HFFc6 (cell line): ENCODE measurements around the gene ST6GALNAC4. TPM values are rescaled to one million over a fixed set of nuclear protein-coding genes. Genes with fewer than 3 reads are reported as not detected.

ENCODE experiments used
- DNase-seq: peaks from one replicate; pipeline ENCODE4 v3.0.0-alpha.2; 2018
- H3K27ac Mint-ChIP-seq: 2 replicates; pipeline ENCODE4 v1.8.0; 2020; ENCODE audit warnings: mild to moderate bottlenecking, mixed read lengths
- H3K27me3 Mint-ChIP-seq: 2 replicates; pipeline ENCODE4 v1.8.0; 2021; ENCODE audit warnings: mild to moderate bottlenecking, moderate library complexity, mixed read lengths; ENCODE audit not compliant: insufficient read depth
- H3K36me3 Mint-ChIP-seq: 2 replicates; pipeline ENCODE4 v1.8.0; 2021; ENCODE audit warnings: low read depth, mixed read lengths
- H3K4me1 Mint-ChIP-seq: 2 replicates; pipeline ENCODE4 v1.8.0; 2020; ENCODE audit warnings: low read depth, mixed read lengths
- H3K4me3 Mint-ChIP-seq: 2 replicates; pipeline ENCODE4 v1.8.0; 2020; ENCODE audit warnings: mild to moderate bottlenecking, moderate library complexity, mixed read lengths
- H3K9me3 Mint-ChIP-seq: 2 replicates; pipeline ENCODE4 v1.8.0; 2020; ENCODE audit warnings: mild to moderate bottlenecking, mixed read lengths
- CTCF ChIP-seq: fragments of 200-600 bp; sonication (generic); IDR thresholded peaks from 2 replicates; pipeline ENCODE4 v1.5.0; 2021; ENCODE audit warnings: antibody characterized with exemption, mild to moderate bottlenecking
- total RNA-seq, 6 experiments: library from RNA; stranded (reverse); fragmentation: NEBNext Ultra II Directional; extraction: Animal tissue kit (Norgen Biotek cat#: 25700); gene quantifications; 2 replicates in 1 of 6; 3 replicates in 5 of 6; pipeline ENCODE4 v1.2.3, GENCODE V29; 2021

The ST6GALNAC4 gene
- total RNA-seq, 6 experiments from 2014 or later: 22.9 to 33.4 (median 27.7) TPM

- Mint-ChIP-seq H3K4me3 (no peak overlapping the region), H3K27me3 (no peaks in the 10 kb centered on the region; the same call in none of the 2 replicates), H3K27ac (no peak overlapping the region), H3K4me1 (no peaks in the 10 kb centered on the region; the same call in 1 of the 2 replicates), H3K36me3 (peaks cover 9% of the 10 kb centered on the region; the same call in 1 of the 2 replicates), H3K9me3 (no peaks in the 10 kb centered on the region)
- DNase-seq: no peak
- TF ChIP-seq CTCF: no peak
Measured at GRCh38 chr9:127866535-127866934, 50.3 kb downstream of the ST6GALNAC4 start.

DNA sequence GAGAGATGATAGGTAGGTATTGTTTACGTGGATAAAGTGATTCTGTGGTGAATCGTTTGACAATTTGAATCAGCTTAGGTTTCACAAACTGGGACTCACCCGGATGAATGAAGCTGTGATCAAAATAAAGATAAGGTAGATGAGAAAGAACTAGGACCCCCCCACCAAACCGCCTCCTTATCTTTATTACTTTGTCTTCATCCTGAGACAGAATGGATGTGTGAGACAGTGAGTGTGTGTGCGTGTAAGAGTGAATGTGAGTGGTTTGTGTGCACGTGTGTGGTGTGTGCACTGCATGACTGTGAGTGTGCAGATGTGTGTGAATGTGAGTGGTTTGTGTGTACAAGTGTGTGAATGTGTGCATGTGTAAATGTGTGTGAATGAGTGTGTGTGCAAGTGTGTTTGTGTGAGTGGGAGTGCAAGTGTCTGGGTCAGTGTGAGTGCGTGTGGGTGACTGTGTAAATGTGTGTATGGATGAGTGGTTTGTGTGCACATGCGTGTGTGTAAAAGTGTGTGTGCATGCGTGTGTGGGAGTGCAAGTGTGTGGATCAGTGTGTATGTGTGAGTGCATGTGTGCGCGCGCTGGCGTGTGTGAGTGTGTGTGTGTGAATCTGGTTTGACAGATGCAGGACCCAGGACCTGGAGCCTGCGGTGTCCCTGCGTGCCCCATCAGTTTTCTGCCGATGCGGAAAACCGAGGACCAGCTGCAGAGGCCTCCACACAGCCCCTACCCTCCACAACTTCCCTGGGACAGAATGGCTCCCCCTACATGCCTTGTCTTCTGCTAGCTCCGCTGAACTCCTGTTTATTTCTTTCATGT is 51.0 kb downstream of the ST6GALNAC4 start:
- no peaks in the 10 kb centered on the region; the same call in none of the 2 replicates for H3K27me3 Mint-ChIP-seq
- DNase-seq: no peak
- H3K36me3 Mint-ChIP-seq: peaks cover 9% of the 10 kb centered on the region; the same call in 1 of the 2 replicates
- no peak for TF ChIP-seq CTCF
- no peaks in the 10 kb centered on the region for H3K9me3 Mint-ChIP-seq
- H3K4me3 Mint-ChIP-seq: no peak overlapping the region
- no peak overlapping the region for H3K27ac Mint-ChIP-seq
- H3K4me1 Mint-ChIP-seq: no peaks in the 10 kb centered on the region

DNA sequence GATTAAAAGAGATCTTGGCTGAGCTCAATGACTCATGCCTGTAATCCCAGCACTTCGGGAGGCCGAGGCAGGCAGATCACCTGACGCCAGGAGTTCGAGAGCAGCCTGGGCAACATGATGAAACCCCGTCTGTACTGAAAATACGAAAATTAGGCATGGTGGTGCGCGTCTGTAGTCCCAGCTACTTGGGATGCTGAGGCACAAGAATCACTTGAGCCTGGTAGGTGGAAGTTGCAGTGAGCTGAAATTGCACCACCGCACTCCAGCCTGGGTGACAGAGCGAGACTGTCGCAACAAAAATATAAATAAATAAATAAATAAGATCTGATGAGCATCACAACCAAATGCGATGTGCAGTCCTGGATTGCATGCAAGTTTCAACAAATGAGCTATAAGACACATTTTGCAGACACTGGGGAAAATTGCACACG is 53.6 kb downstream of the ST6GALNAC4 start:
- Mint-ChIP-seq H3K4me3 (no peak overlapping the region), H3K4me1 (no peaks in the 10 kb centered on the region), H3K27me3 (no peaks in the 10 kb centered on the region; the same call in none of the 2 replicates), H3K9me3 (no peaks in the 10 kb centered on the region), H3K27ac (no peak overlapping the region), H3K36me3 (peaks cover 4% of the 10 kb centered on the region; the same call in 1 of the 2 replicates)
- DNase-seq: no peak
- TF ChIP-seq CTCF: no peak

DNA sequence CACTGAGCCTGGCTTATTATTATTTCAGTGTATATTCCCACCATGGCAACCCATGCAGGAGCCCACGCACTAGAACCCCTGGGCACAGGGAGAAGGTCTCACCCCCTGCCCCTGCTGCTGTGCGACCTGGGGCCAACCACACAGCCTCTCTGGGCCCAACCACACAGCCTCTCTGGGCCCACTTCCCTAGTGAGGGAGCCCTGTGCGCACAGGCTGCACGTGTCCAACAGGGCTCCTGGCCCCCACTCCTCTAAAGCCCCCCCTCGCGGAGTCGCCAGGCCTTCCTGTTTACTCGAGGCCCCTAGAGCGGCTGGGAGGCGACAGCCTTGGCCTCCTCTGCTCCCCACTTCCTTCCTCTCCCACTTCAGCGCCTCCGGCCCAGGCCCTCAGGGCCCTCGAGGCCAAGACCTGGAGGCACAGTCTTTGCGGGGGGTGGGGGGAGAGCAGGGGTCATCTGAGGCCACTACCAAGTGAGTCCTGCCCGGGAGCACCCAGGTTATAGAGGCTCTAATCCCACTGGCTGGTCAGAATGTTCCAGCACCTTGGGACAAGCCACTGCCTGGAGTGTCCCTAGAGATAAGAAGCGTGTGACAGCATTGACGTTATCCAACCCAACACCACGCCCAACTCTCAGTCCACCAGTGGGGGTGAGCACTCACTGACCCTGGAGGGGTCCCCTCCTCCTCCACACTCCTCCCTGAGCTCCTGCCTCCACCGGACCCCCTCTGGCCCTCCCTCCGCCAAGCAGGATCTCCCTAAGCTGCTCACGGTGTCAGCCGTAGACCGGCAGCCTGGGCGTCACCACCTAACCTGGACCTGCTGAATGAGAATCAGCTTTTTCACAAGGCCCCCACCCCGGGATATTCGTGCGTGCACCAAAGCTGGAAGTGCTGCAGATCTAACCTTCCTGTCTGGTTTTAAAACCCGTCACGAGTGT is 54.5 kb downstream of the ST6GALNAC4 start:
- no peaks in the 10 kb centered on the region; the same call in none of the 2 replicates for H3K27me3 Mint-ChIP-seq
- peaks cover 4% of the 10 kb centered on the region; the same call in 1 of the 2 replicates for H3K36me3 Mint-ChIP-seq
- H3K27ac Mint-ChIP-seq: no peak overlapping the region
- no peak for DNase-seq
- TF ChIP-seq CTCF: no peak
- no peaks in the 10 kb centered on the region for H3K4me1 Mint-ChIP-seq
- no peak overlapping the region for H3K4me3 Mint-ChIP-seq
- no peaks in the 10 kb centered on the region for H3K9me3 Mint-ChIP-seq

- Mint-ChIP-seq H3K9me3 (no peaks in the 10 kb centered on the region), H3K36me3 (peaks cover 2% of the 10 kb centered on the region; the same call in 1 of the 2 replicates), H3K4me1 (no peaks in the 10 kb centered on the region), H3K27me3 (no peaks in the 10 kb centered on the region; the same call in 1 of the 2 replicates), H3K27ac (no peak overlapping the region), H3K4me3 (no peak overlapping the region)
- DNase-seq: no peak
- no peak for TF ChIP-seq CTCF
Measured at GRCh38 chr9:127860779-127861178, 56.1 kb downstream of the ST6GALNAC4 start.
